OCI-LY1 (cell line): ENCODE results near the gene WWOX.

ENCODE experiments used
- H2AFZ ChIP-seq: fragments of 200-600 bp; sonication (generic), shearing (Covaris generic); 2 replicates; pipeline ENCODE4 v1.6.0; 2014; ENCODE audit warnings: antibody characterized with exemption, mild to moderate bottlenecking, low read length
- H3F3A ChIP-seq: fragments of 200-600 bp; sonication (generic), shearing (Covaris generic); 2 replicates; pipeline ENCODE4 v1.6.0; 2014; ENCODE audit warnings: mild to moderate bottlenecking, antibody characterized with exemption, low read length, moderate library complexity; ENCODE audit not compliant: insufficient read depth
- H3K27ac ChIP-seq: fragments of 200-600 bp; sonication (generic); 2 replicates; pipeline ENCODE4 v1.5.1; 2014; ENCODE audit warnings: low read length, mixed run types, mild to moderate bottlenecking, low read depth; ENCODE audit not compliant: poor library complexity, severe bottlenecking
- H3K27me3 ChIP-seq: fragments of 200-600 bp; sonication (generic); 2 replicates; pipeline ENCODE4 v1.6.0; 2014; ENCODE audit warnings: antibody characterized with exemption, mild to moderate bottlenecking, low read length, moderate library complexity; ENCODE audit not compliant: insufficient read depth
- H3K36me3 ChIP-seq: fragments of 200-600 bp; sonication (generic); 2 replicates; pipeline ENCODE4 v1.6.1; 2014; ENCODE audit warnings: mild to moderate bottlenecking, antibody characterized with exemption, low read length, moderate library complexity, mixed read lengths; ENCODE audit not compliant: insufficient read depth
- H3K4me1 ChIP-seq: fragments of 200-600 bp; sonication (generic); 2 replicates; pipeline ENCODE4 v1.5.1; 2014; ENCODE audit warnings: mild to moderate bottlenecking, low read length, moderate library complexity; ENCODE audit not compliant: insufficient read depth, severe bottlenecking
- H3K4me2 ChIP-seq: fragments of 200-600 bp; sonication (generic), shearing (Covaris generic); 2 replicates; pipeline ENCODE4 v1.6.1; 2014; ENCODE audit warnings: low read length
- H3K4me3 ChIP-seq: fragments of 200-600 bp; sonication (generic); 2 replicates; pipeline ENCODE4 v1.5.1; 2014; ENCODE audit warnings: low read length, low read depth, mild to moderate bottlenecking, mixed read lengths; ENCODE audit not compliant: poor library complexity, severe bottlenecking
- H3K79me2 ChIP-seq: fragments of 200-600 bp; shearing (Covaris generic); 2 replicates; pipeline ENCODE4 v1.6.1; 2016; ENCODE audit warnings: mixed run types, low read length, mixed read lengths; ENCODE audit not compliant: insufficient read depth
- H3K9ac ChIP-seq: fragments of 200-600 bp; sonication (generic), shearing (Covaris generic); 2 replicates; pipeline ENCODE4 v1.6.1; 2014; ENCODE audit warnings: mild to moderate bottlenecking, low read length, mixed read lengths
- H3K9me2 ChIP-seq: fragments of 200-600 bp; sonication (generic), shearing (Covaris generic); 2 replicates; pipeline ENCODE4 v1.6.1; 2014; ENCODE audit warnings: low read depth, mild to moderate bottlenecking, low read length, mixed read lengths
- H3K9me3 ChIP-seq: fragments of 200-600 bp; shearing (Covaris generic); 2 replicates; pipeline ENCODE4 v1.6.1; 2014; ENCODE audit warnings: low read length, mixed read lengths
- H4K20me1 ChIP-seq: fragments of 200-600 bp; sonication (generic), shearing (Covaris generic); 2 replicates; pipeline ENCODE4 v1.6.0; 2016; ENCODE audit warnings: mild to moderate bottlenecking, low read length; ENCODE audit not compliant: insufficient read depth
- EZH2 ChIP-seq: fragments of 200-600 bp; sonication (generic), shearing (Covaris generic); IDR thresholded peaks from 2 replicates; pipeline ENCODE4 v1.8.0; 2017; ENCODE audit warnings: borderline replicate concordance, mixed run types, mild to moderate bottlenecking, antibody characterized with exemption, low read length, moderate library complexity, mixed read lengths
- TF ChIP-seq, protein P1 (sequence below): fragments of 200-600 bp; sonication (generic), shearing (Covaris generic); IDR thresholded peaks from 2 replicates; pipeline ENCODE4 v1.5.1; 2017; ENCODE audit warnings: mild to moderate bottlenecking, antibody characterized with exemption, low read length, moderate library complexity, mixed read lengths

The WWOX gene

DNA sequence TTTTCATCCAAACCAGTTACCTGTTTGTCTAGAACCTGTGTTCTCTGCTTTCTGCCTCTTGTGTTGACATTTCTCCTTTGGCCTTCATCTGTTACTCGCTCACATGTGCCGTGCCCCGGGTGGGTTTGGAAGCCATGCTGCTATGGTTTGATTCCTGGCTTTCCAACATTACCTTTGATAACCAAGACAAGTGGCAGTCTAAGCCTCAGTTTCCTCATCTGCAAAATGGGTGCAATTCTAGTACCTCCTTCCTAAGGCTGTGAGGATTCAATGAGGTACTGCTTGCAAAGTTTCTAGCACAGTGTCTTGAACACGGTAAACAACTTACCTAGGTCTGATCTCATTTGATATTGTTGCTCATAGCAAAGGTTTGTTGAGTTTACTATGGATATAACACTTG is 665.0 kb downstream of the WWOX start:
- Histone ChIP-seq H3K9me3 (no peaks in the 10 kb centered on the region), H3K79me2 (no peaks in the 10 kb centered on the region), H3K9ac (no peak overlapping the region), H3F3A (no peaks in the 10 kb centered on the region), H3K4me1 (no peaks in the 10 kb centered on the region), H3K36me3 (no peaks in the 10 kb centered on the region), H3K9me2 (no peaks in the 10 kb centered on the region), H3K4me3 (no peak overlapping the region), H2AFZ (no peak overlapping the region), H3K27me3 (no peaks in the 10 kb centered on the region), H3K27ac (no peak overlapping the region), H4K20me1 (no peaks in the 10 kb centered on the region), H3K4me2 (no peak overlapping the region)
- TF ChIP-seq, protein P1, sequence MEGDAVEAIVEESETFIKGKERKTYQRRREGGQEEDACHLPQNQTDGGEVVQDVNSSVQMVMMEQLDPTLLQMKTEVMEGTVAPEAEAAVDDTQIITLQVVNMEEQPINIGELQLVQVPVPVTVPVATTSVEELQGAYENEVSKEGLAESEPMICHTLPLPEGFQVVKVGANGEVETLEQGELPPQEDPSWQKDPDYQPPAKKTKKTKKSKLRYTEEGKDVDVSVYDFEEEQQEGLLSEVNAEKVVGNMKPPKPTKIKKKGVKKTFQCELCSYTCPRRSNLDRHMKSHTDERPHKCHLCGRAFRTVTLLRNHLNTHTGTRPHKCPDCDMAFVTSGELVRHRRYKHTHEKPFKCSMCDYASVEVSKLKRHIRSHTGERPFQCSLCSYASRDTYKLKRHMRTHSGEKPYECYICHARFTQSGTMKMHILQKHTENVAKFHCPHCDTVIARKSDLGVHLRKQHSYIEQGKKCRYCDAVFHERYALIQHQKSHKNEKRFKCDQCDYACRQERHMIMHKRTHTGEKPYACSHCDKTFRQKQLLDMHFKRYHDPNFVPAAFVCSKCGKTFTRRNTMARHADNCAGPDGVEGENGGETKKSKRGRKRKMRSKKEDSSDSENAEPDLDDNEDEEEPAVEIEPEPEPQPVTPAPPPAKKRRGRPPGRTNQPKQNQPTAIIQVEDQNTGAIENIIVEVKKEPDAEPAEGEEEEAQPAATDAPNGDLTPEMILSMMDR, result no peak
- no peak for TF ChIP-seq EZH2

DNA sequence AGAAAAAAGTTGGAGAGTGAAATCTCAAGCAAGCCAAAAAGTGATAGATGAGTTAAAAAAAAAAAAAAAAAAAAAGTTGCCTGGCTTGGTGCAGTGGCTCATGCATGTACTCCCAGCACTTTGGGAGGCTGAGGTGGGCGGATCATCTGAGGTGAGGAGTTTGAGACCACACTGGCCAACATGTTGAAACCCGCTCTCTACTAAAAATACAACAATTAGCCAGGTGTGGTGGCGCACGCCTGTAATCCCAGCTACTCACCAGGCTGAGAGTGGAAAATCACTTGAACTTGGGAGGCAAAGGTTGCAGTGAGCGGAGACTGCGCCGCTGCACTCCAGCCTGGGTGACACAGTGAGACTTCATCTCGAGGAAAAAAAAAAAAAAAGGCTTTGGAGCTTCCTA is 668.8 kb downstream of the WWOX start:
- Histone ChIP-seq H3K9me3 (no peaks in the 10 kb centered on the region), H3K4me3 (no peak overlapping the region), H3F3A (no peaks in the 10 kb centered on the region), H3K36me3 (no peaks in the 10 kb centered on the region), H3K79me2 (no peaks in the 10 kb centered on the region), H3K4me2 (no peak overlapping the region), H4K20me1 (no peaks in the 10 kb centered on the region), H3K27ac (no peak overlapping the region), H3K27me3 (no peaks in the 10 kb centered on the region), H2AFZ (no peak overlapping the region), H3K4me1 (no peaks in the 10 kb centered on the region), H3K9ac (no peak overlapping the region), H3K9me2 (no peaks in the 10 kb centered on the region)
- TF ChIP-seq EZH2, result no peak
- TF ChIP-seq, protein P1, result no peak

DNA sequence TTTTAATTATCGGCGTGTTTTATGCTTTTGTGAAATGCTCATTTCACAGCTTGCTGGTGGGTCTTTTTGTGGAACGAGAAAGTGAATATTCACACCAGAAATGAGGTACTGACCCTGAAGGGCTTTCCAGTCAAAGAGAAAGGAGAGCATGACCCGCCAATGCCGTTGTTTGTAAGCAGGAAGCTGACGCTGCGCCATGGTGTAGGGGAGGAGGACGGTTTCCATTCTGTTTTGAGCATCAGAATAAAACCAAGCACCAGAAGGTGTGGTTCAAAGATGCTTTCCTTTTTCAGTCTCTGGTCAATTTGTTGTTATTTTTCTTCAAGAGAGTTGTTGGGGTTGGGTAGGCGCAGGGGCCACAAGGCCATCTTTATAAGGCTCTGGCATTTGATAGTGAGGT is 669.3 kb downstream of the WWOX start:
- no peak overlapping the region for H2AFZ ChIP-seq
- no peak overlapping the region for H3K27ac ChIP-seq
- H3K4me2 ChIP-seq, result no peak overlapping the region
- H3K4me1 ChIP-seq, result no peaks in the 10 kb centered on the region
- no peak for TF ChIP-seq EZH2
- TF ChIP-seq, protein P1, result no peak
- H3K4me3 ChIP-seq, result no peak overlapping the region
- H3K79me2 ChIP-seq, result no peaks in the 10 kb centered on the region
- no peaks in the 10 kb centered on the region for H3K9me2 ChIP-seq
- H3F3A ChIP-seq, result no peaks in the 10 kb centered on the region
- H3K27me3 ChIP-seq, result no peaks in the 10 kb centered on the region
- H3K9me3 ChIP-seq, result no peaks in the 10 kb centered on the region
- no peaks in the 10 kb centered on the region for H3K36me3 ChIP-seq
- H4K20me1 ChIP-seq, result no peaks in the 10 kb centered on the region
- H3K9ac ChIP-seq, result no peak overlapping the region
